C4-2B (cell line): Measurements from ENCODE around the gene LRRN4.

Experiments
- CTCF ChIP-seq: fragments of 450-650 bp; conservative IDR thresholded peaks from 2 replicates; pipeline ENCODE4 v1.5.1; 2017; ENCODE audit warnings: mild to moderate bottlenecking
- ZFX ChIP-seq: fragments of 450-650 bp; IDR thresholded peaks from 2 replicates; pipeline ENCODE4 v1.6.1; 2017

DNA sequence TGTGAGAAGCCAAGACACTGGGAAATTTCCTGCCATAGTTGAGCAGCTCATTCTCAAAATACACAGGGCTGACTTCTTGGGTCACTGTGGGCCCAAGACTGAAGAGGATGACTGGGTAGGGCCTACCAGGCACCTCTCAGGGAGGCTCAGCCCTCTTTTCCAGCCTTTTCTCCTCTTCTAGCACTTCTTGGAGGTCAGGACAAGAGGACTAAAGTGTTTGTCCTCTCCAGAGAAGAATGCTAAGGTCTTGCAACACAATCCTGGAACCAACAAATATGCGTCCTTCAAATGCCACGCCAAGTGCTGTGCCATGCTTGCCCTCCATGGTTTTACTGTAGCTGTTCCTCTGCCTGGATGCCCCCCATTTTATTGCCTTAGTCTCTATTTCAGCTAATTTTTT lies 3.3 kb upstream of the LRRN4 start:
- TF ChIP-seq CTCF = no peak
- no peak for TF ChIP-seq ZFX
